GM18519 (cell line): ENCODE data around the gene SPEF1.

Experiments
- ATAC-seq: cut with Tn5 transposase; IDR thresholded peaks from one replicate; pipeline ENCODE4 v1.9.1; 2021; ENCODE audit warnings: mild to moderate bottlenecking, moderate library complexity; ENCODE audit not compliant: unreplicated experiment, low FRiP score

Gene SPEF1

GRCh38 chr20:3811467-3812258, 30.4 kb upstream of the SPEF1 start:
- no peak for ATAC-seq

DNA sequence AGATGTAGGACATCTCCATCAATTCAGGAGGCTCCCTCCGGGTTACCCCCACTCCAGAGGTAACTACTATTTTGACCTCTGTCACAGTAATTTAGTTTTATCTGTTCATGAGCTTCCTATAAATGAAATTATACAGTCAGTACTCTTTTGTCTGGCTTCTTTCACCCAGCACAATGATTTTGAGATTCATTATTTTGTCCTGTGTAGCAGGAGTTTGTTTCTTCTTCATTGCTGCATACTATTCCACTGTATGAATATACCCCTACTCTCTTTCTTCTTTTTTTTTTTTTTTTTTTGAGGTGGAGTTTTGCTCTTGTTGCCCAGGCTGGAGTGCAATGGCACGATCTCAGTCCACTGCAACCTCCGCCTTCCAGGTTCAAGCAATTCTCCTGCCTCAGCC, 27.3 kb upstream of the SPEF1 start:
- no peak for ATAC-seq

DNA sequence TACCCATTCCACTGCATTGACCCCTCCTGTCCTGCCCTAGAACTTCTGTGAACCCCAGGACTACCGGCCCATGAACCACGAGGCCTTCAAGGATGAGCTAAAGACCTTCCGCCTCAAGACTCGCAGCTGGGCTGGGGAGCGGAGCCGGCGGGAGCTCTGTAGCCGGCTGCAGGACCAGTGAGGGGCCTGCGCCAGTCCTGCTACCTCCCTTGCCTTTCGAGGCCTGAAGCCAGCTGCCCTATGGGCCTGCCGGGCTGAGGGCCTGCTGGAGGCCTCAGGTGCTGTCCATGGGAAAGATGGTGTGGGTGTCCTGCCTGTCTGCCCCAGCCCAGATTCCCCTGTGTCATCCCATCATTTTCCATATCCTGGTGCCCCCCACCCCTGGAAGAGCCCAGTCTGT, 23.5 kb upstream of the SPEF1 start:
- no peak for ATAC-seq

DNA sequence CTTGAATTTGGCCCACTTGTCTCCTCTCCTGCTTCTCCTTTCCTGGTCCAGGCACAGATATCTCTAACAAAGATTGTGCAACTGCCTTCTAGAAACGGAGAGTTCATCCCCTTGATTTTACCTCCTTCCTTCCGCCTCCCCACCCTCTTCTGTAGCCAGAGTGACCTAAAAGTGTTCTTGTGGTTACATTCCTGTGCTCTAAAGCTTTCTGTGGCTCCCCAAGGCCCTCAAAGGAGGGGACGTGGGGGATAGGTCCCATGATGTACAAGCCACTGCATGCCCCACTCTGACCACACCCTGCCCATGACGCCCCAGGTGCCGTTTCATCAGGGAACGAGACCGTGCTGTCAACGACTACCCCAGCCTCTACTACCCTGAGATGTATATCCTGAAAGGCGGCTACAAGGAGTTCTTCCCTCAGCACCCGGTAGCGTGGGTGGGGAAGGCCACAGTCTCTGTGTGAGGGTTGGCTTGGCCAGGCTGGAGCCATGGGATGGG, 23.1 kb upstream of the SPEF1 start:
- no peak for ATAC-seq

- ATAC-seq = no peak
Measured at GRCh38 chr20:3803854-3804253, 22.6 kb upstream of the SPEF1 start.

GRCh38 chr20:3803289-3803688, 22.0 kb upstream of the SPEF1 start:
- ATAC-seq = no peak

DNA sequence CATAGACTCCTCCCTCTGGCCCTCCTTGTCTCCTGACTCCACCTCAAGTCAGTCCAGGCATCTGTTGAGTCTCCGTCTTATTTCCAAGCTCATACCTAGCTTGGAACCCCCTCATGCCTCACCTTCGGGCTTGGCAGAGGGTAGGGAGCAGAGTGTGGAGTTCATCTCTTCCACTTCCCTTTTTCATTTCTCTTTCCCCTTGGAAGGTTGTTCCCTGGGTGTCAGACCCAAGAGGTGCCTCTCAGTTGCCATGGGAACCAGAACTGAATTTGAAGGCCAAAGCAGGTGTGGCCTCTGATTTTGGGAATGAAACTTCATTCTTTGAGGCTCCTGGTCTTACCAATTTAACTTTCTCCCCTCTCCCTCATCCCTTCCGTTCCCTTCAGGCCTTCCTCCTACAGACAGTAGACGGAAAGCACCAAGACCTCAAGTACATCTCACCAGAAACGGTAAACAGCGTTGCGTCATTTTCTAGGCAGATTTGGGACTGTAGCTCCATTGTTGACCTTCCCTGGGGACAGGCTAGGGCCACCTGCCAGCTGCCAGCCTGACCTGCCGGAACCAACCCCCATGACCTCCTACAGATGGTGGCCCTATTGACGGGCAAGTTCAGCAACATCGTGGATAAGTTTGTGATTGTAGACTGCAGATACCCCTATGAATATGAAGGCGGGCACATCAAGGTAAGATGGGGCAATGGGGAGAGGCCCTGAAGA, 21.4 kb upstream of the SPEF1 start:
- no peak for ATAC-seq

DNA sequence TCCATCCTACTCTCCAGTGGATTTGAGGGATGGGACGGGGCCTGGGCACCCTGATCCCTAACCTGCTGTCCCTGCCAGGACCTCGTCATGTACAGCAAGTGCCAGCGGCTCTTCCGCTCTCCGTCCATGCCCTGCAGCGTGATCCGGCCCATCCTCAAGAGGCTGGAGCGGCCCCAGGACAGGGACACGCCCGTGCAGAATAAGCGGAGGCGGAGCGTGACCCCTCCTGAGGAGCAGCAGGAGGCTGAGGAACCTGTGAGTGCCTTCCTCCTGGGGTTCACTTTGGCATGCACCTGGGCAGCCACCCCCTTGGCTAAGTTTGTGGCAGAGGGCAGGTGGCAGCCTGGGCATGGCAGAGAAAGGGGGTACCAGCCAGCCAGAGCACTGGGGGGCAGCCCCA, 20.6 kb upstream of the SPEF1 start:
- ATAC-seq = no peak

DNA sequence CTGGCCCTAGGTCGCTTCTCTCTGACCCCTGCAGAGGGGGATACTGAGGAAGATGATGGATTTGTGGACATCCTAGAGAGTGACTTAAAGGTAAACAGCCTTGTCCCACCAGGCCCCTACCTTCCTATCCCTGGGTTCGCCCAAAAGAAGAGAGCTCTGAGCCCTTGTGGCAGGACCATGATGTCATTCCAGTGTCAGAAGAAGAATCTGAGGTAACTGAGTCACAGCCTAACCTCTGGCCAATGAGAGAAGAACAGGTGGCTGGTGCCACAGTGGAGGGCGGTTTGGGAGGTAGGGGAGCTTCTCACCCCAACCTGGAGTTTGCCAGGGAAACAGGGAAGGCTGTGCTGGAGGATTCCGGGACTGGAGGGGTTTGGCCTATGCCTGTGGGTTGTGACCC, 20.1 kb upstream of the SPEF1 start:
- no peak for ATAC-seq

- ATAC-seq = no peak
Measured at GRCh38 chr20:3800878-3801260, 19.6 kb upstream of the SPEF1 start.

- no peak for ATAC-seq
Measured at GRCh38 chr20:3800256-3800877, 19.1 kb upstream of the SPEF1 start.

- ATAC-seq = no peak
Measured at GRCh38 chr20:3798908-3799248, 17.6 kb upstream of the SPEF1 start.

DNA sequence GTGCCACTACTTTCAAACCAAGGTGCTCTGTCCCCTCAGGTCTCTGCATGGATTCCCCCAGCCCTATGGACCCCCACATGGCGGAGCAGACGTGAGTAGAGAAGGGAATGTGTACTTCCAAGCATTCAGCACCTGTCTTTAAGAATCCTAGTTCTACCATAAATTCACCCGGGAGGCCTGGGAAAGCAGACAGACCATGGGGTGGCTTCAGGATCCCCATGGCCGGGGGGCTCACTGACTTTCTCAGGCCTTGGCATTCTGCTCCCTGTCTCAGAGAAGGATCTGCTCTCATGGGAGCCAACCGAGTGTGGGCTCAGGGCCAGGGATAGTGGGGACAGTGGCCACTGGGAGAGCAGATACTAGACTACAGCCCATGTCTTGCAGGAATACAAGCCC, 17.1 kb upstream of the SPEF1 start:
- ATAC-seq = no peak

DNA sequence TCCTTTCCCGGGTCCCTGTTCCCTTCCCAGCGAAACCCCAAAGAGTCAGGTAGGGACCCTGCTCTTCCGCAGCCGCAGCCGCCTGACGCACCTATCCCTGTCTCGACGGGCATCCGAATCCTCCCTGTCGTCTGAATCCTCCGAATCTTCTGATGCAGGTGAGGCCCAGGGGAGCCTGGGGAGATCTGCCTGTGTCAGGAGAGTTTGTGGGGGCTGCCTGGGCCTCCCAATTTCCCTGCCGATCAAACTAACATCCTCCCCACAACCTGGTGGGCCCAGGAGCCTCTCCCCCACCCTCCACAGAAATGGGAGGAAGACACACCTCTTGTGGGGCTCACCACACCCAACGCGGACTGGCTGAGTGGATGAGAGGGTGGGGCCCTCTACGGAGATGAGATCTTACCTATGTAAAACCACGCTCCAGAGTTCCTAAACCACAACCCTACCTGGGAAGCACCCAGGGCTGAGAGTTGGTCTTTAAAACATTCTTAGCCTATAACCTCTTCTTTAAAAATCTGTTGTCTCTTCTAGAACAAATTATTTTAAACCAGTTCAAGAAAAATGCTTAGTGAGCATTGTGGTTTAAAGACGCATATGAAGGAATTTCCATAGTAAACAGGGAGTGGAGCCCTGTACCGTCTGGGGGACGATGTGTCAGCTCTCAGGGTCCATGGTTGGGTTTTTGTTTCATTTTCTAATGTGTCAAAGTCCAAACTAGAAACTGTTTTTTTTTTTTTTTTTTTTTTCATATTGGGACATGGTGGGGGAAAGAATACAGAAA, 16.5 kb upstream of the SPEF1 start:
- no peak for ATAC-seq

- ATAC-seq = no peak
Measured at GRCh38 chr20:3797226-3797545, 15.9 kb upstream of the SPEF1 start.

GRCh38 chr20:3796477-3797225, 15.4 kb upstream of the SPEF1 start:
- ATAC-seq = peak; percentile 4

GRCh38 chr20:3795511-3796468, 14.5 kb upstream of the SPEF1 start, which contains the start of gene CDC25B:
Gene CDC25B (plus strand): TSS chr20:3796310. CDS start chr20:3796532, 222 bp downstream.
- peak; percentile 37 for ATAC-seq

DNA sequence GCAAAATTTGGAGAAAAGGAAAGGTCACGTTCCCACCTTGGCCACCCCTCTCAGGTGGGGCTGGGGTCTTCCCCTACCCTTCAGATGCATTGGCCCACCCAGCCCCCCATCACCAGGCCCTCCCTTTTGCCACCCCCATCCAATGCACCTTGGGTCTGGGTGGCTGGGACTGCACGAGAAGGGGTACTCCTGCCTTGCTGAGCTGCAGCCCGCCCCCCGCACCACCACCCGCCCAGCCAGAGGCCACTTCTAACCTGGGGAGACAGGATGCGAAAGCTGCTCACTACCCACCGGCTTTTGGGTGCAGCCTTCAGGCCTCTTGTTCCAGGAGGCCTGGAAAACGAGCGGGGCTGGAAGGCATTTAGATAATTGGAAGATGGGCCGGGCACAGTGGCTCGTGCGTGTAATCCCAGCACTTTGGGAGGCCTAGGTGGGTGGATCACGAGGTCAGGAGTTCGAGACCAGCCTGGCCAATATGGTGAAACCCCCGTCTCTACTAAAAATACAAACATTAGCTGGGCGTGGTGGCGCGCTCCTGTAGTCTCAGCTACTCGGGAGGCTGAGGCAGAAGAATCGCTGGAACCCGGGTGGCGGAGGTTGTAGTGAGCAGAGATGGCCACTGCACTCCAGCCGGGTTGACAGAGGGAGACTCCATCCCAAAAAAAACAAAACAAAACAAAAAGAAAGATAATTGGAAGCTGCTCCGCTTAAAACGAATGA, 13.6 kb upstream of the SPEF1 start:
- no peak for ATAC-seq
